ENCODE data around the gene AKR1A1.

DNA sequence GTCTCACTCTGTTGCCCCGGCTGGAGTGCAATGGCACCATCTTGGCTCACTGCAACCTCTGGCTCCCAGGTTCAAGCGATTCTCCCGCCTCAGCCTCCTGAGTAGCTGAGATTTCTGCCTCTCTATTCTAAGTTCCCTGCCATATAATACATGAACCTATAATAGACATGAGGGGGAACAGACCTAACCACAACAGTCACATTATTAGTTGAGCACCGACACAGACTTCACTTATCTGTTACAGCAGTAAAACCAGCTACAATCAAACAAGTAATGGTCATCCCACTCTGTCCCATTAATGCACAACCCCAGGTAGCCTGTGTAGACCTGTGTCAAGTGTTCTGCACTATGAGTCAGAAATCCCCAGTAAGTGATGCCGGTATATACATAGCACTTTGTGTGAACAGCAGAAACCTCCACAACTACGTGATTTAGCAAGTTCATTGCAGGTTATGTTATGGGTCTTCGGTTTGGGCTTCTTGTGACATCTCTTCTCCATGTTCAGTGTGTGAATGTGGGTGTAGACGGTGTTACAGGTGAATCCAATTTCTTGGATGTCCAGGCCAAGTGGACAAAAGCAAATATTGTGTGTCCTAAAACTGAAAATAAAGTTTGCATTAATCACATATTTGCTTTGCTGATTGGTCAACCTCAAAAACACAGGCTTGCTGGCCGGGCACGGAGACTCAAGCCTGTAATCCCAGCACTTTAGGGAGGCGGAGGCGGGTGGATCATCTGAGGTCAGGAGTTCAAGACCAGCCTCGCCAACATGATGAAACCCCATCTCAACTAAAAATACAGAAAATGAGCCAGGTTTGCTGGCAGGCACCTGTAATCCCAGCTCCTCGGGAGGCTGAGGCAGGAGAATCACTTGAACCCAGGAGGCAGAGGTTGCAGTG is 46.9 kb upstream of the AKR1A1 start:
- TF ChIP-seq EZH2 (IDR thresholded peaks at IDR 0.05; ENCODE audit: low read depth, unreplicated experiment) (no peak), ZNF331 (CRISPR knock-in tag; IDR thresholded peaks at IDR 0.05; ENCODE audit: low read depth) (no peak)
- TF ChIP-seq, protein P1, sequence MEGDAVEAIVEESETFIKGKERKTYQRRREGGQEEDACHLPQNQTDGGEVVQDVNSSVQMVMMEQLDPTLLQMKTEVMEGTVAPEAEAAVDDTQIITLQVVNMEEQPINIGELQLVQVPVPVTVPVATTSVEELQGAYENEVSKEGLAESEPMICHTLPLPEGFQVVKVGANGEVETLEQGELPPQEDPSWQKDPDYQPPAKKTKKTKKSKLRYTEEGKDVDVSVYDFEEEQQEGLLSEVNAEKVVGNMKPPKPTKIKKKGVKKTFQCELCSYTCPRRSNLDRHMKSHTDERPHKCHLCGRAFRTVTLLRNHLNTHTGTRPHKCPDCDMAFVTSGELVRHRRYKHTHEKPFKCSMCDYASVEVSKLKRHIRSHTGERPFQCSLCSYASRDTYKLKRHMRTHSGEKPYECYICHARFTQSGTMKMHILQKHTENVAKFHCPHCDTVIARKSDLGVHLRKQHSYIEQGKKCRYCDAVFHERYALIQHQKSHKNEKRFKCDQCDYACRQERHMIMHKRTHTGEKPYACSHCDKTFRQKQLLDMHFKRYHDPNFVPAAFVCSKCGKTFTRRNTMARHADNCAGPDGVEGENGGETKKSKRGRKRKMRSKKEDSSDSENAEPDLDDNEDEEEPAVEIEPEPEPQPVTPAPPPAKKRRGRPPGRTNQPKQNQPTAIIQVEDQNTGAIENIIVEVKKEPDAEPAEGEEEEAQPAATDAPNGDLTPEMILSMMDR (conservative IDR thresholded peaks at IDR 0.05; ENCODE audit: low read depth in 2 of 2): no peak
